Stimulated activated naive CD4-positive, alpha-beta T cell treated with Interleukin-2 at 50 U/mL for 16 hours (primary cell): ENCODE measurements around the gene ELOVL6.
"Not testable (repeated sequence)": the region's sequence is repeated elsewhere in the genome, so short reads cannot be mapped to it uniquely, and the experiment has no call there.

Experiments
- DNase-seq: peaks from one replicate; lab custom pipeline; 2025; lab: John Stamatoyannopoulos, UW

ELOVL6 gene

DNA sequence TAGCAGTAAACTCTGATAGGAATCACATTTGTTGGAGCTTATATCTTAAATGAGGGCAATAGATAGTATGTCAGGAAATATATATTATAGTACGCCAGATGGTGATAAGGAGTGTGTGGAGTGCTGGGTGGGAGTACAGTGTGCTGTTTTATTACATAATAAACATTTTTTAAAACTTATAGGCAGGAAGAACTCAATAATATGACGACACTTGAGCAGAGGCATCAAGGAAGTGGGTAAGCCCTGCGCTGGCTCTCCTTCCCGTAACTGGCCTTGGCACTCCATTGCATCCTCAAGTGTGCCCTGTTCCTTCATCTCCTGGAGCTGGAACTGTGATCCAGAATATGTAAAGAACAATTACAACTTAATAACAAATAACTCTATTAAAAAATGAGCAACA lies 123.8 kb downstream of the ELOVL6 start:
- no peak for DNase-seq

DNA sequence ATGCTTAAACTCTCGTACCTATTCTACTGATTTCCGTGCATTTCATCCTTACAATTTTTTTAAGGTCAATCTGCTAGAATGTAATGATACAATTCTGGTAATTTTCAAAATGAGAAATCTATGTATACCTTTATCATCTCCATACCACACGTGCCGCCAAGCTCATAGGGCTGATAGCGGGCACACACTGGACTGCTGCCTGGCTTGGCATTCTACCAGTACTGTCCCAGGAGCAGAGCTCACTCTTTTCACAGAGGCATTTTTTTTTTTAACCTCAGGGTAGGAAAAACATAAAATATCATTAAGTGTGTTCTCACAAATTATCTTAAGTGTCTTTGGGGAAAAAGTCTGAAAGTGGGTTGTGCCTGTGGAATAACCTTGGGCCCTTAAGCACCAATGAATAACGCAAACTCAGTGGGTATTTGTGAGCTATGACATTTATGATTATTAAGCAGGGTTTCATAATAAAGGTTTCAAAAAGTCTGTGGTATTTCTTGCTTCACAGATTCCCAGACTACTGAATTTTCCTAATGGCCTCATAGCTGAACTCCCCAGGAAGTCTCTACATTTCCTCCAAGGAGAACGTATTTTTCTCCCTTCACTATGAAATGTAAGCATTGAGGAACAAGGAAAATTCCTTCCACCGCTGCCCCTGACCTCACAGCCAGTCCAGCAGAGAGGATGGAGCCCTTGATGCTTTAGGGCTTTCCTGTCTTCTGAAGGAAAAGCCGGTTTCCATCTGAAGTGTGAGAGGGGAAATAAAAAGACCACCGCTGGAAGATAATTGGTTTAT lies 125.2 kb downstream of the ELOVL6 start:
- DNase-seq: no peak

DNA sequence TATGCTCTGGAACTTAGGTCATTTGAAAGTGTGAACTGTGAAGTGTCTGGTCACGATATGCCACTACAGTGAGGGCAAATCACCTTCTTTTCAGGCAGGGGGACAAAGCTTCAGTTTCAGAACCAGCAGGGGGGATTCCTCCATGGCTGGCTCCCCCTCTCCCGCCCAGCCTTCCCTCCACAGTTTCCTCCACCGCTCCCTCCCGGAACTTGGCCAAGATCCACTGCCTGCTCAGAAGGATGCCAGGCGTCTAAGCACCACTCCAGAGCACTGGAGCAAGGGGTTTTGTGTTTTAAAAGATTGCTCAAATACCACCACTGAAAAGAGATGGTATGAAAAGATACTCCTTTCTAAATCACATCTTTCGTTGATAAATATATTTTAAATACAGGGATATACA lies 126.9 kb downstream of the ELOVL6 start:
- DNase-seq: no peak

DNA sequence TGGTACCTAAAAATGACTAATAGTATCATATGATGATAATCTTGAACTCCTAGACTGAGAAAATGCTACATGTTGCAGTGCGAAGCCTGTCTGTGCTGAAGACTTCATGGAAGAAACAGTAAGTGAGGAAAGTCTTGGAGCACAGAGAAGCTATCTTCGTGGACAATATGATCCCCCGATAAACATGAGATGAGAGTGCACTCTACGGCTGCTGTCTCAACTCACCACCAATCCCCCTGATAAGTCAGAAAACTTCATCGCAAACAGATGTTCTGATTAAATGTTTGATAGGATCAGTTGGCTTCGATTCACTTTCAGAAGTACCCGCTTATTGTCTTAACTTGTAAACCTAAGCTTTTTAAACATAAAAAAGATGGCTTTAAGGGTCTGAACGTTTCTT lies 130.2 kb downstream of the ELOVL6 start:
- DNase-seq: no peak

DNA sequence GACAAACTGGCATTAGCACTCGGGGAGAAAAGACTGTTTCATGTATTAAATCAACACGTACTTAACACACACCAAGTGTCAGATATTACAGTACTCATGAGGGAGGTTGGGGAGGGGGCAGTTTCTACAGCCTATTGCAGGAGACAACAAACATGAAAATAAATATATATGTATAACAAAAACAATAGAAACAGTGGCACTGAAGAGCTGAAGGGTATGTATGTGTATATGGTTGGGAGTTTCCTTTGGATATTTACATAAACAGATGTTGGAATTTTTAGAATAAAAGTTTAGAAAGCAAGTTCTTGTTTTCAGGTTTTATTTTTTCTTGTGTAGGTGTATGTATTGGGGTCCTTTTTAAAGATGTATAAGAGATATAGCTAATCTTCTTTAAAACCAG lies 133.5 kb downstream of the ELOVL6 start:
- no peak for DNase-seq

DNA sequence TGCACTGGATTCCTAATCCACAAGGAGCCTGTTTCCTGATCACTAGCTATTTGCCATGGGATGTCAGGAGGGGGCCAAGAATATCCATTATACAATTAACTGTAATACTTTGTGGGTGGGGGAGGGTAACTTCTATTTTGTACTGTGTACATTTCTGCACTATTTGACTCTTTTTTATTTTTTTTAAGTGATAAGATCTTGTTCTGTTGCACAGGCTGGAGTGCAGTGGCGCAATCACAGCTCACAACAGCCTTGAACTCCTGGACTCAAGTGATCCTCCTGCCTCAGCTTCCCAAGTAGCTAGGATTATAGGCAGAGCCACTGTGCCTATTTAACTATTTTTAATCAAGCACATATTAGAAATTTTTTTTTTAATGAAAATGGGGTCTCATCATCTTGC lies 134.1 kb downstream of the ELOVL6 start:
- no peak for DNase-seq

DNA sequence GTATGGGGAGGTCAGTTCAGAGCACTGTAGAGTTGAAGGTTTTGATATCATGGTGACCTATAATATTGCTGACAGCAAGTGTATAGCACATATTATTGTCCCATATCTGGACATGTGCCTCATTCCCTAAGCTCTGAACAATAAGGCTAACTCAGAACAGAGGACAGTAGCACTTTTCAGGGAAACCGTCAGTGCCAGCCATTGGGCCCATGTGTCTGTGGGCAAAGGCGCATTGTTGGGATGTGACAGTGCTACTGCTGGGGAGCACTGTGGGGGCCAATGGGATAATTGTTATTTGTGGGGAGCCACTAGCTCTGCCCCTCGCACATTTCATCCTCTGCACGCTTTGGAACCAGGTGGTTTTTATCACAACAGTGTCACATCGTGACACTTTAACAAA lies 136.2 kb downstream of the ELOVL6 start:
- no peak for DNase-seq

DNA sequence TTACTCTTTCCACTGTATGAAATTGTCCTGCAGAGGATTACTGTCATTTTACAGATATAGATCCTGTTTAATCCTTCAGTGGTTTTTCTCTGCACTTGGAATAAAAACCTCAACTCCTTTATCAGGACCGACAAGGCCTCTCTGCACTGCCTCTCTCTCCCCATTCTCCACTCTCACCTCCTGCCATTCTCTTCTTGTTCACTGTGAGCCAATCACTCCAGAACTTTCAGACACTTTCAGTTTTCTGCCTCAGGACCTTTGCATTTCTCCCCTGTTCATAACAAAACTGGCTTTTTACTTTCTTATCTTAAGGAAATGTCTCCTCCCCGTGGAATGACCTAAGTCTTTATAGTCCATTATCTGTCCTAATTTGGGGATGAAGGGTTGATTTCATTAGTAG lies 137.3 kb downstream of the ELOVL6 start:
- no peak for DNase-seq

DNA sequence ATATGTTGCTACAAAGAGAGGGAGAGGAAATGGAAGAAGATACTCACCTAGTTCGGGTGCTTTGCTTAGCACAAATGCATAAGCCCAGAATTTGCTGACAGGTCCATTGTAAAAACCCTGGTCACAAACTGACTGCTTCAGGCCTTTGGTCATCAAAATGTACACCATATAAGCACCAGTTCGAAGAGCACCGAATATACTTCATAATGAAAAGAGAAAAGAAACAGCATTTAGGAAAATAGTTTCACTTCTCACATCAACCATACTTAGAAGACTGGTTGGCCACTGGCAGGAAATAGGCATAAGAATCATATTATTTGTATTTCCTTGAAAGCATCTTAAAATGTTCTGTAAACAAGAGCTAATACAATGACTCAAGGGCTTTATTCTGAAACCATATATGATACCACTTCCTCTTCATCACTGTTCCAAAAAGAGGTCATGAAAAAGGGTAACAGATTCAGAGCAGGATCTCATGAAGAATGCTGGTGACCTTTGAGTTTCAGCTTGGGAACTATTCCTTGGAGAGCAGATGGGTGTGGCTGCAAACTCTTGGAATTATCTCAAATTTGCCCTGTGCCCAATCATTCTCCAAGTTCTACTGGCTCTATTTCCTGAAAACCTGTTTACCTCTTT lies 138.7 kb downstream of the ELOVL6 start:
- DNase-seq: no peak

DNA sequence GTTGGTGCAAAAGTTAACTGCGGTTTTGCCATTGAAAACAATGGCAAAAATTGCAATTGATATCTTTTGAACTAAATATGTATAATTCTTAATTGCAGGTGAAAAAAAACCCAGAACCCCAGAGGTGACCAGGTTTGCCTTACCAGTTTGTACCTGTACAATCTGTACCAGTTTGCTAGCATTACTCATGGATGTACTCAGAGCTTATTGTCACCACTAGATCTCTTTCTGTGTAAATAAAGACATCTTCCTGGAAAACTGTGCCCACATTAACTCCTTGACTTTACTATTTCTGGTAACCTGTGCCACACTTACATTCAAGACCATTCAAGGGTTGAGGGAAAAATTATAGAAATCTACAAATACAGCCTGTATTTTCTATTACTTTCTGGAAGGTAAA lies 139.7 kb downstream of the ELOVL6 start:
- no peak for DNase-seq

DNA sequence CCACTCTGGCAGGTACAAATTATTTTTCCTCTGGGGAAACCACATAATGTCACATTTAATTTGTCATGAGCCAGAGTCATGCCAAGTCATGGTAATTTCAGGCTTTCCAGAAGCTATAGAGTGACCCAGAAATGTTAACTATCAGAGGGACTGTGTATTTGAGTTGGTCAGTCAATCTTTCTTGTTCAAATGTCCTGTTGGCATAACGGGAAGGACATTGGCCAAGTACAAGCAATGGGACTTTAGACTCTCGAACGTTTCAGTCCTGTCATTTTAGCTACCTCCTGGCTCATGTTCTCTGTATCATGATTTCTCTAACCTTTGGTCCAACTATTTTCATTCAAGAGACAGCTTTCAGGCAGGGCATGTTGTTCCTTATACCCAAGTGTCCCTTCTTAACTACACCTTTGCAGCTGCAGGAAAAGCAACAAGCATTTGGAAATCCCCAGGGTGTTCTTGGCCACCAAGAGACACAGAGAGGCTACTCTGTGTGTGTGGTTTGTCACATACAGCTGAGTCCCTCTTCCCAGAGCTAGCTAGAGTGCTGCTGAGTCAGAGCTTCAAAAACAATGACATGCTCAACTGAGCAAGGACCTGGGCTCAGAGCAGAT lies 143.2 kb downstream of the ELOVL6 start:
- DNase-seq: no peak

DNA sequence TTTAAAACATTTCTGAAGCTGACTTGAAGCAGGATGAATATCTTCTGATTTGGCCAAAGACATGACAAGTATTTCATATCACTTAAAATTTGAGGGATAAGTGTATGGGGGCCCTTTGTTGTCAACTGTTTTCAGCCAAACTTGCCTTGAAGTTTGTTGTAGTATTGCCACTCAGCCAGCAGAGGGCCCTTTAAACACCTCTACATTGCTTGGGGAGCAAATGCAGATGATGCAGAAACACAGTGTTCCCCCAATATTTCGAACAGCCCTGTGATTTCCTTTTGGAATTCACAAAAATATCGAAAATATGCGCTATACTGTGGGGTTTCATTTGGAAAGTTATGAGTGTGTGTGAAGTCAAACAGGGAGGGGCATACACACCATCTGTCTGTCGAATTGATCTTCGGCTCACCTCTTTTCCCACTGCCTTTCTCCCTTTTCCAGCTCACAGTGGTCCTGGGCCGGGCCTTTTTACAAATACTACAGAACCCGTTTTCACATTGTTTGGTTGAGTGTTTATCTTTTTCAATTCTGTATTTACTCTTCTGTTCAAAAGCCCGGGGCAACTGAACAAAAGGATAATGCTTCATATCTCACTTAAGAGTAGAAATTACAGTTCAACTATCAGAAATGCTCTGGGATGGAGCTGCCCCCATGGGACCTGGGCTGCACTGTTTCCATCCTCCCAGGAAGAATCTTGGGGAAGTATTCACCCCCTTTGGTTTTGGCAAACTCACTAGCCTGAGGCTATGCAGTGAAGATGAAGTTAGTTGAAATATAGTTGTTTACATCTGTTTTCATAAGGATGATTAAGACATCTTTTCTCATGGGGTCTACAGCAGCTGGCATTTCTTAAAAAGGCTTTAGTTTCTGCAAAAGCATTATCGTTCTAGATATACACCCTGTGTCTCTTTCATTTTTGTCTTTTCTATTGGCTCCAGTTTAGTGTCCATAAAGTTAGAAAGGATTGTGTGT lies 148.2 kb downstream of the ELOVL6 start:
- DNase-seq: peak; percentile 39

DNA sequence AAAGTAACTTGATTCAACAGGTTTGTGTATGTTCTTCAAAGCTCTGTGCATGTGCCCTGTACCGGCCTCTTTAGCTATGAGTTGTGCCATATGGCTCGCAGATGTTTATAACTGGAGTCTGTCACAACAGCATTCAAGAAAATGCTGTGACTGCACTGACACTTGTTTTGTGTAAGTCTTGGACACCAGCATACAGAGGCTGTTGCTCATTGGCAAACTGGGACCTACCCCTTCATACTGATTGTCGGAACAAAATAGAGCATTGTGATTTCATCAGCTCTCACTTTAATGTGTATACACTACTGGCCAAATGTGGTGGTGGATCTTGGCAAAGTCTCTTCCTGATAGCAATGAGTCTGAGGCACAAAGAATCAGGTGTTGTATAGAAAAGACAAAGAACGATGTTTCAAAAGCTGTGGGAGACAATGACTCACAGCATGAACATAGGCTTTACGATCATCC lies 151.8 kb downstream of the ELOVL6 start:
- no peak for DNase-seq

DNA sequence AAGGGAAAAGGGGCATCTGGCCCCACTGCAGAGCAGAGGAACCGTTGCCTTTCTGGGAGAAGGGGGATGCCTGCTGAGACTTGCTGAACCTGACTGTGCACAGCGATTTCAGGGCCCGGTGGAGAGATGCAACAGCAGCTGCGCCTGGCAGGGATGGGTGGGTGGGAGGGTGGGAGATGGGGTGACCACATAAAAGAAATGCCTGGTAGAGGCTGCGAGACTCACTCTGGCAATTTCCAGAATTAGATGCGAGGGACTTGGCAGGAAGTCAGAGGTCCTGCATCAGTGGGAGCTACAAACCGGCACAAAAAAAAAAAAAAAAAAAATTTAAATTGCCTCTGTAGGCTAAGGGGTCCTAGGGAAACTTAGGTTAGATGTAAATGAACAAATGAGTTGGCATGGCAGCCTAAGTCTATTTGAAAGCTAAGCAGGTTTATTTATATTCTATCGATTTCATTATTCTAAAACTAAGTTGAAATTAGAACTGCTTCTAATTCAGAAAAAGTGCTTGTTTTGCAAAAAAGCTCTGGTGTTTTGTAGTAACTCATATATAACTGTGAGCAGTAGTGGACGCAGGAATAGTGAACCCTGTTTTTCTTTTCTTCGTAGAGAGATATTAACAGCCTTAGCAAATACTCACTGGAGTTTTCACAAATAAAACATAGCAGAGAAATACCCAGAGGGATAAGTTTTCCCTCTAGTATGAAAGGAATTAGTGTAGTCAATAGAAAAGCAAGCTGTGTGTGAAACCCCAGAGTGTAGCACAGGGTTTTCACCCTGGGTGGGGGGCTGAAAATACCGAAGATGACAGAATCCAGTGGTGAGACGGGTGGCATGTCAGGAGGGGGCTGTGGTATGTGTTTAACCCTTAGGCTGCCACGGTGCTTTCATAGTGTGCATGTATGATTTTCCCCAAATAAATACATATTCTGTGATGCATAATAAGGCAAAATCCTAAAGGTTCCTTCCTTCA lies 155.6 kb downstream of the ELOVL6 start:
- no peak for DNase-seq

DNA sequence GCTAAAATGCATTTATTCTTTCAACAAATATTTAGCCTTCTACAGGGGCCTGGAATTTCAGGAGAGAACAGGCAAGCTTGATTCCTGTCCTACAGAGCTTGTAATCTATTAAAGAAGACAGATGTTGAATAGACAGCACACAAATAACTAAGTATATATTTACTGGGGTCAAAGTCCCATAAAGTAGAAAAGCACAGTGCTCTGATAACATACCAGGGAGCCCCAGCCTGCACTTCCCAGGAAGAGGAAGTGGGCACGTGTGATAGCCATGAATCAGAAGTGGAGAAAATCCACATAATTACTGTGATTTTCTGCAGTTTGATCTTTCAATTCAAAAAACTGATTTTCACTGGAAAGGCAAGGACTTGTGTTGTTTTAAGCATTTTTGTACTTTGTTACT lies 156.7 kb downstream of the ELOVL6 start:
- DNase-seq: no peak

DNA sequence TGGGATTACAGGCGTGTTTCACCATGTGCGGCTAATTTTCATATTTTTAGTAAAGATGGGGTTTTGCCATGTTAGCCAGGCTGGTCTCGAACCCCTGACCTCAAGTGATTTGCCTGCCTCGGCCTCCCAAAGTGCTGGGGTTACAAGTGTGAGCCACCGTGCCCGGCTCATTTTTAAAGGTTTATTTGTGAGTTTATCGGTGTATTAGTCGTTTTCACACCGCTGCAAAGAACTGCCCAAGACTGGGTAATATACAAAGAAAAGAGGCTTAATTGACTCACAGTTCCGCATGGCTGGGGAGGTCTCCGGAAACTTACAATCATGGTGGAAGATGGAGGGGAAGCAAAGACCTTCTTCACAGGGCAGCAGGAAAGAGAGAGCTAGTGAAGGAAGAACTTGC lies 159.3 kb downstream of the ELOVL6 start:
- not testable (repeated sequence) for DNase-seq

DNA sequence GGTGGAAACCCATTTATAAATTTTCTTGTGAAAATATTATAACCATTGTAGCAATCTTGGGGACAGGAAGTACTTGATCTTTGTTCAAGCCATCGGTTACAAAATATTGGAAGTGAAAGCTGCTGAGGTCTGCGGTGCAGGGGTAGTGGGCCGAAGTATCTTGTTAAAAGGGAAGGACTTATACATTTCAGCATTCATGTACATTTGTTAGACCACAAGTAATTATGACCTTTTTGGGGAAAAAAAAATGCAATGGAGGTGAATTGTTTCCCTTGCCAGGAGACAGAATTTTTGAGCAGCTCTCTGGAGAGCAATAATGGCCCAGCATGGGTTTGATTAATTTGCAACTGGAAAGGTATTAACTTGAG lies 164.4 kb downstream of the ELOVL6 start:
- no peak for DNase-seq

DNA sequence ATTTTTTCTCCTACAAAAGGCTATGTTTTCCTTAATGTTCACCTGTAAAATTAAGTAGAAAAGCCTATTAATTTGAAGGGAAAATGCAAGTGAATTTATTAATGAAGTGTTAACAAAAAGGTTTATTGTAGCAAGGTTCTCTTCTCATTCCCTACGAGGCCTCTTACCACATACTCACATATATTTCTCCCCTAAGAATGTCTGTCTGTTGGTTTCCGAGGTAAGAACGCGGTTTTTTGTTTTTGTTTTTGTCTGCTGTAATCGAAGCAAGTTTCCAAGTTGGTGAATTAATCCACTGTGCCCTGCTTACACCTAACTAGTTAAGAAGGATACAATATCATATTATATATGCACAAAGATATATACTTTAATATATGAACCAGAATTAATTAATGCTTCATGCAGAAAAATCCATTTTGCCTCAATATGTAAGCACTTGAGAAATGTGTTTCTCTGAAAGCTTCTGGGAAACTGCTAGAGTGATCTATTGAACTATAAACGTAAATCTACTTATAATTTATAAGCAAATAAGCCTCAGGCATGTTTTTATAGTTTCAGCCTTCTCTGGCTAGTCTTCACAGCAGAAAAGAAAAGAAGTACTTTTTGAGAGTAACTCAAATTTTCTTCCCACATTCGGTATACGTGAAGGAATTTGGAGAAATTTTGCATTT lies 164.9 kb downstream of the ELOVL6 start:
- DNase-seq: no peak

DNA sequence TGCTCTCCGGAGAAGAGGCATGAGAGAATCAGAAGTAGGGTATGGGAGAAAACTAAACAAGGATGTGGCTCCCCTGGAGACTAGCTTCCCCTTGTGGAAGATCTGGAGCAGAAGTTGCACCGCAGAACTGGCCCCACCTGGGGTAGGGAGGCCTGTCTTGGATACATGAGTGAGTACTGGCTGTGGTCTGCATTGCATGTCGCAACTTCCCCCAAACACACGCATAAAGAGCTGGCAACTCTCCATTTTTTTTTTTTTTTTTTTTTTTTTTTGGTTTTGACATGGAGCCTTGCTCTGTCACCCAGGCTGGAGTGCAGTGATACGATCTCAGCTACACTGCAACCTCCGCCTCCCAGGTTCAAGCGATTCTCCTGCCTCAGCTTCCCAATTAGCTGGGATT lies 165.8 kb downstream of the ELOVL6 start:
- no peak for DNase-seq

DNA sequence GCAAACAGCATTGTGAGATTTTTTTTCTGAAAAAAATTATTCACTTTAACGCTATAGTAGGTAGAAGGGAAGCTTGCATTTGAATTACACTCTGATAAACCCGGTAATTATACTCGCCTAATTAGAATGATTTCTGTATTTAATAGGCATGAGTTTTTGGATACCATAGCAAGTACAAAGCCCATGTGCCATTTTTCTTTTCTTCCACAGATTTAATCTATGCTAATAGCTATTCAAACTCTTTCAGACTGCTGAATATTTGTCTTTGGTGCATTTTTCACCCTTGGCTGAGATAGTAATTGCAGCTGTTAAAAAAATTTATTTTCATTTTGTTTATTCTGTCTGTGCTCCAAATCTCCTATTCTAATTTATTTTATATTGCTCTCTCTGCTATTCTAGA lies 172.7 kb downstream of the ELOVL6 start:
- DNase-seq: no peak
